GM19395 (cell line): ENCODE data around the gene HIRA.
A peak's percentile ranks its signal among the peaks of the same experiment; 100 is the strongest.
"Not testable (repeated sequence)": the region's sequence is repeated elsewhere in the genome, so short reads cannot be mapped to it uniquely, and the experiment has no call there.

Experiments
- ATAC-seq: cut with Tn5 transposase; IDR thresholded peaks from one replicate; pipeline ENCODE4 v1.9.1; 2021; ENCODE audit warnings: mild to moderate bottlenecking, moderate library complexity; ENCODE audit not compliant: unreplicated experiment

The HIRA gene

DNA sequence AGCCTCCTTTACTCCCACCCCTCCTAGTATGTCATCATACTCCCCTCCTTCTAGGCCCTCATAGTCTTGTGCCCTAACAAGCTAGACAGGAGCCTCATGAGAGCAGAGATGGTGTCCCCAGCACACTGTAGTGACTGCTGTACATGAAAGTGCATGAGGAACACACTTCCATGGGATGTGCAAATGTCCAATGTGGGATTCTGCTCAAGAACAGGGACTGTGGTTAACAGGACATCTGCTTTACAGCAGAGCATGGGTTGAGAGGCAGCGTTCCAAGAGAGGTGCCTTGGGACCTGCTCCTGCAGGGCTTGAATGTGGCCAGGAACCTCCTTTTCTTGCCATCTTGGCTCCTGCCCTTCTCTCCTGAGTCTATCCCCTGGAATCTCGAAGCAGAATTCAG is 45.3 kb downstream of the HIRA start:
- no peak for ATAC-seq

DNA sequence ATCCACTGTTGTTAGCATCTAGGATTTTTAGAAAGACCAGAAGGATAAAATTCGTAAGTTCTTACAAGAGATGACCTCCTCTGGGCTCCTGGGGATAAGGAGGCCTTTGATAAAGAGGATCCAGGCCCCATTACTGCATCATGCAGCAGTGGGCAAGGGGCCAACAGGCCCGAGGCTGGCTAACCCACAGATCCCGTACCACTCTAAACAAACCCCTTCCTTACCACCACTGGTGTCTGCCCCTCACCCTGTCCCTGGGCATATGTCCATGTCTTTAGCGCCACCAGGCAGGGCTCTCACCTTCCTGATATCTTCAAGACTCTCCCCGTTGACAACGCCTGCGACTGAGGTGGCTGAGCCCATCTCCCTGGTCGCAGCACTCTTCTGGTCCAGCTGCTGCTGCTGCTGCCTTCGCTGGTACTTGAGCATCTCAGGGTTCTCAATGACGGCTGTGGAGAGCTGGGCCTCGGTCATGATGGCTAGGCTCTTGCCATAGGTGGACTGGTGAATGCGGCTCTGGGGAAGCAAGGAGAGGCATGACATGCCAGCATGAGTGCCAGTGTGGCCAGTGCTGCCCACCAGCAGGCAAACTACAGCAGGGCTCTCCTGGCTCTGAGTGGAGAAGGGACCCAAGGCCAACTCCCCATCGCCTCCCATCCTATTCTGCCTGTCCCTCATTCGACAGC is 46.2 kb downstream of the HIRA start:
- no peak for ATAC-seq

DNA sequence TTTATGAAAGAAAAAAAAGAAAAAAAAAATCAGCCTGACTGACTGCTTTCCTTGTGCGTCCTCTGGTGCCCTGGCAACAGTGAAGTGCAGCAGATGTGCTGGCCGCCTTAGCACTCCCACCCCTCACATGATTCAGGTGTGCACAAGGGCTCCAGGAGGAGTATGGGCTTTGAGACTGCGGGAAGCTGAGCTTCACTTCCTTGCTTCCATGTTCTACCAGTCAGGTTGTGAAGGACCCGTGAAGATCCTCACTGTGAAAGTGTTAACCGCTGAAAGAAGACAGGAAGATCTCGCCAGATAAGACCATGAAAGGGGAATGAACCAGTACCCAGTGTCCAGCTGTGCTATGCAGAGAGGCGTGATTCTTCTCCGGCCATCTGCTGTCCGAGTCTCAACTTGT is 48.2 kb downstream of the HIRA start:
- no peak for ATAC-seq

DNA sequence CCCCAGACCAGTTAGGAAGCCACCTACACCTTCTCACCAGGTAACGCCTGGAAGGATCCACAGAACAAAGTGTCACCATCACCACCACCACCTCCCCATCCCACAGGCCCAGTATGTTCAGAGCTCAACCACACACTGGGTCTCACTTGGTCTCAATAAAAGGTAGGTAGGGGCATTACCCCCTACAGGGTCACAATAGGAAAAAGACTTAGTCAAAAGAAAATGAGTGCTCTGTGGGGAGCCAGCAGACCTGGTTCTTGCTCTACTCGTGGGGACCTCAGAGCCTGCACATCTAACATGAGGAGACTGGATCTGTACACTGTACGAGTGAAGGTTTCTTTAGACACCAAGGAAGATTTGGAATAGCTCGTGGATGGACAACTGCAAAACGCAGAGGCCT is 49.3 kb downstream of the HIRA start:
- ATAC-seq: no peak

DNA sequence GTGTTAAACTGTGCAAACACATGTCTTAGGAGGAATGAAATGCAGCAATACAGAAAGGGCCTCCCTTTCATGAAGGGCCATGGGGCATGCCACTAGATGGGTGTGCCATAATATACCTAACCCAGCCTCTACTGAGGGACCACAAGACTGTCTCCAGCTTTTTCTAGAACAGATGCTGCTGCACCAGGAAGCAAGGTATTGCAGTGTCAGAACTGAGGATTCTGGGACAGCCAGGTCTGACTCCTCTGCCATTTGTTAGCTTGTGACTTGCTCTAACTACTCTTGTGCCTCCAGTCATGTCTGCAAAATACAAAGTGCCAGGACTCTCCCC is 53.2 kb downstream of the HIRA start:
- no peak for ATAC-seq

DNA sequence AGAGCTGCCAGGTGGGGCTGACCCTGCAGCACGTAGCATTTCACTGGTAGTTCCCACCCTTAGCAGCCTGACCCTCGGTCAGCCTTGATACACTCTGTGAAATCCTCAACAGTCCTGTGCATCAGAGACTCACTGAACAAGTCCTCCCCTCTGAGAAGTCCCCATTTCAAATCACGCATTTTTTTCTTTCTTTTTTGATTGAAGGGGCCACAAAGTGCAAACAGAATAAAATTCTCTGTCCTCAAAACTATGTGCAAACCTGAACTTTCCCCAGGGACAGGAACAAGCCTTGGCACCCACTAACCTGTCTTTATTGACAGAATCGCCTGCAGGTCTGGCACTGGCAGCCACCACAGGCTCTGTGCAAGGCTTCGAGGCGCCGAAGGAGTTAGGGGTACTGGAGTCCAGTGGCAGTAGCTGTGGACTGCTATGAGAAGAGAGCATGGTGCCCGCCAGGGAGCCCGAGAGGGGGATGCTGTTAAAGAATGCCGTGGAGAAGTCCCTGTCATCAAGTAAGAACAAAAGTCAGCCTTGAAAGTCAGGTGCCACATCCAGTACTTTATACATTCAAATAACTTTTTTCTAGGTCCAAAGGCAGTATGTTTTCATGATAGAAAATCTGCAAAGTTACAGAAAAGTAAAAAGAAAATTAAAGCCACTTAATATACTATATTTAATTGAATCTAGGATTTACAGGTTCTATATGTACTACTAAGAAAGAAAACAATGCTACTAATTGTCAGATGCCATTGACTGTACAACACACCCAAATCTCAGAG is 53.8 kb downstream of the HIRA start:
- no peak for ATAC-seq

DNA sequence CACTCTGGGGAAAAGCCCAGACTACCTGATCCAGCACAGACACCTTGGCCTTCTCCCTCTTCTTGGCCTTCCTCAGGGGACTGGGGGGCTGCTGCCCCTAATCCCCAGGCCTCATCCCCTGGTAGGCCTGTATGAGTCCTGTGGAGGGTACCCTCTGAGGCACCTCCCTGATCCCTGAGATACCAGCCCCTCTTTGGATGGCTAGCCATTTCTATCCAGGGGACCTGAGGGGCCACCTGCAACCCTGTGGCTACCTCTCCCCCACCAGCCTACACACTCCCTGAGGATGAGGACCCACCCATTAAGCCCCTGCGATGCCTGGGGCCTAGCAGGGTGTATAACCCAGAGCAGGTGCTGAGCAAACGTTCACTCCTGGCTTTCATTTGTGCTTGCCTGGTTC is 54.6 kb downstream of the HIRA start:
- ATAC-seq: no peak

DNA sequence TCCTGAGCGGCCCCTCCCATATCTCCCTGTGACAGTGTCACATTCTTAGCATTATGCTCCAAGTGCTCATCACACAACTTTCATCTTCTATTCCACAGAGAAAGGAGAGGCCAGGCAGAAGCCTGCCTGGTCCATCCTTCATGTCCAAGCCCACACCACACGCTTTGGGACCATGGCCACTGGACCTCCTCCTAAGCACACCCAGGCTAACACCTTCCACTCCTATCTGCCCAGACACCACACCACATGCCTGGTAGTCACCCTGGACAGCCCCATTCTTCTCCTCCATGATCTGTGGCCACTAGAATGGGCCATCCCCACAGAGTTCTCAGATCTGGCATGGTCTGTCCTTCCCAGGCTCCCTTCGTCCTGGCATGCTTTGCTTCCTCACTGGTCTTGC is 55.3 kb downstream of the HIRA start:
- no peak for ATAC-seq

DNA sequence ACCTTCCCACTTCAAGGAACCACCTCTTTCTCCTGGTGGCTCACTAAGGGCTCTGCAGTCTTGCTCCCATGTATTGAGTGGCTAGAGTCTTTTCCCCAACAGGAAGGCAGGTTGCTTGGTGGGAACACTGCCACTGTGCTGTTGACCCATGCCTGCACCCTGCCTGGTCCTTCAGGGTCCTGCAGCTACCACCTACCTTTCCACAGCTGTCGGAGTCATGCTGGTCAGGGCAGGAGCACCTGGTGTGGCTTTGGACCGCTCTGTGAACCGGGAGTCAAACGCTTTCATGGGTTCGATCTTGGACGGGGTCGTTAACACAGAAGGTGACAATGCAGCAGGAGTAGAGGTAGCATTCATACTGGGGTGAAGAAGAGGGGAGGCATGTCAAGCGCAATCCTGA is 56.1 kb downstream of the HIRA start:
- ATAC-seq: no peak

DNA sequence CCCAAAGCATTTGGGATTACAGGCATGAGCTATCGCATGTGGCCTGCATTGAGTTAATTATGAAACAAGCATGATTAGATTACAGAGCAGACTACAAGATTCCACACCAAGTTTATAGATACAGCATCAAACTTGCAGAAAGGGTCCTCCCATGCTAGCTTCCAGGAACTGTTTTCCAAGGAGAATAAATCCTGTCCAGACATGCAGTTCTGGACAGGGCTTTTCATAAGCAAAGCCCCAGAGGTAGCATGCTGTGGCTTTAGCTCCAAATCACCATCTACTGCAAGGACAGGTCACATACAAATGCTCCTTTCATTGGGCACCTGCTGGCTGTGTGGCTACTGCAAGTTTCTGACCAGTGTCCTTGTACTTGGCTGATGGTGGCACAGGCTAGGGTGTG is 57.1 kb downstream of the HIRA start:
- ATAC-seq: no peak

DNA sequence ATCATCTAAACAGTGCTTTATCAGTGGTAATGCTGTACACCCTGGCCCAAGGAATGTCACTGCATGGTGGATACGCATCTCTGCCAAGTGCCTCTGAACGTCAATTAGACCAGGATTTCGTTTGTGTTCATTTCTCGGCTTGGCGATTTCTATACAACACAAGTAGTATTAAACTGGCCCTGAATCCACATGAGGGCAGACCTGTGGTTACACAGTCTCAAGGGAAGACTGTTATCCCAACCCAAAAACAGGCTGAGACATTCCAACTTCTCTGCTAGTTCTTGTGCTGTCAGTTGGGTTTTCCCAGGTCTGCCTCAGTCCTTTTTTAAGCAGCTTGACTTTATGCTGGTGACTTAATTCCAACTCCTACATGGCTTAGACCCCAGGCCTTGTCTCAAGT is 58.1 kb downstream of the HIRA start:
- ATAC-seq: no peak

DNA sequence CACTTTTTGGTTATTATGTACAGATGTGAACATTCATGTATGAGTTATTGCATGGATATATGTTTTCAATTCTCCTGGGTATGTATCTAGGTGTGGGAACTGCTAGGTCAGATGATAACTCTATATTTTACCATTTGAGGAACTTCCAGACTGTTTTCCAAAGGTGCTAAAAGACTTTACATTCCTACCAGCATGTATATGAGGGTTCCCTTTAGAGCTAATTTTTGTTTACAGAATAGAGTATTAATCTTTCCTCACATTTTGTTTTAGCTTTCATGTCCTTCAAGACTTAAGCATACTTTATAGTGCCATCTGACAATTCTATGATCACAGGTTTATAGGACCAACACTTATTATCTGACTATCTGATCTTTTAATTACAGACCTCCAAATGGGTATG is 59.6 kb downstream of the HIRA start:
- ATAC-seq: no peak

DNA sequence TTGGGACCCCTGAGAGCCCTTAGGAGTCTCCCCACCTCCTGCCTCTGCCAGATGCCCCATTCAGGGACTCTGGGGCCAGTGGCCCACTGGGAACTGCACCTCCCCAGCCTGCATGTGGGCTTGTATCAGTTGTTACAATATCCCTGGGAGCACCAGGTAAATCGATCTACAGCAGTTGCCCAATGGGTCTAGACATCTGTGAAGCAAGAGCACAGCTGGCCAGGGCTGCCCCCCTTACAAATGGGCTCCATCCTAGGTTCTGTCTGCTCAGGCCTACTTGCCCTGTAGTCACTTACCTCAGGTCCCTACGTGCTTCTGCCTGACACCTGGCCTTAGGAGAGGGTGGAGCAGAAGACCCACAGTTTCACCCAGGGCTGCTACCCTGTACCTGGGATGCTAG is 62.7 kb downstream of the HIRA start:
- no peak for ATAC-seq

DNA sequence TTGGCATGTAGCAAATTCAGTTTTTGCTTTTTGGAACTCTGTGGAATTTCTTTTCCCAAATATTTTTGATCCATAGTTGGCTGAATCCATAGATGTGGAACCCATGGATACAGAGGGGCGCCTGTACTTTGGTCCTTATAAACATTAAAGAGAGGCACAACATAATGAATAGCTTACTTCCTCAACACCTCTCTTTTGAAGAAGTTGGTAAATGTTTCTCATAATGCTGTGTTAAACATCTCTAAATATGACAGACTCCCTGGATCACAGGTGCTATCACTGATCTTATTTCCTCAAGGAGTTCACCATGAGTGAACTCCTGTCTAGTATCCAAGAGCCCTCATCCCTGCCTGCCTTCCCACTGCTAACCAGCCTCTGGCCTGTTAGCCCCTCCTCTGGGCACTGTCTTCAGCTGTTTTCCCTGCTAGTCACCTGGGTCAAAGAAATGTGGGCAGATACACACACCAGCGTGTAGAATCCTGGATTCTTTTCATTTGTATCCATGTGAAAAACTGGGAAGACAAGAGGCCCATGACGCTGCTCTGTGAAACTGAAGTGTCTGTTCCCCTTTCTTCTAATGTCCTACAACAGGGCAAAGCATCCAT is 63.7 kb downstream of the HIRA start:
- ATAC-seq: no peak

DNA sequence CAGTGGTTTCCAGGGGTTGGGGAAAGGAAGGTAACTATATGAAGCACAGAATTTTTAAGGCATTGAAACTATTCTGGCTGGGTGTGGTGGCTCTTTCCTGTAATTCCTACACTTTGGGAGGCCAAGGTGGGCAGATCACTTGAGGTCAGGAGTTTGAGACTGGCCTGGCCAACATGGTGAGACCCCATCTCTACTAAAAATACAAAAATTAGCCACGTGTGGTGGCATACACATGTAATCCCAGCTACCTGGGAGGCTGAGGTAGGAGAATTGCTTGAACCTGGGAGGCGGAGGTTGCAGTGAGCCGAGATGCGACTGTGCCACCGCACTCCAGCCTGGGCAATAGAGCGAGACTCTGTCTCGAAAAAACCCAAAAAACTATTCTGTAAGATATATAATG is 68.0 kb downstream of the HIRA start:
- ATAC-seq: not testable (repeated sequence)

DNA sequence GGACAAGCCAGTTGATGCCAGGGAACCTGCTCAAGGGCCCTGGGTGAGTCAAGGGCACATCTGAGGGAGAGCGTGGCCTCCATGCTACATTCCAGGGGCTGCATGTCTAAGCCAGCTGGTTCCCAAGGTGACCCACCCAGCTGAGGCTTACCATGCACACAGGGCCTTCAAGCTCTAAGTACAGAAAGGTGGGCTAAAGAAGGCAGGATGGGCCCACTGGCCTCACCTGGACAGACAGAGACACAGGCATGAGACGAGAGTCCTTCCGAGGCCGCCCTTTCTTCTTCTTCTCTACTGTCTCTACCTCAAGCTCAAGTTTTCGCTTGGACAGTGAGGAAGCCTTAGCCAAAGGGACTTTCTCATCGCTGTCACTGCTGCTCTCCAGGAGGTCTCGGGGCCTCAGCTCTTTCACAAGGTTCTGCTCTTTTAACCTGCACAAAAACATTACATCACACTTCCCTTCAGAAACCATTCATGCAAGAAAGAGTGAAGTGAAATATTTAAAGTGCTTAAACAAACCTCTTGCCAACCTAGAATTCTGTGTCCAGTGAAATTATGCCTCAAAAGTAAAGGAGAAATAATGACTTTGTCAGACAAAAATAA is 69.9 kb downstream of the HIRA start:
- peak; percentile 66 for ATAC-seq

DNA sequence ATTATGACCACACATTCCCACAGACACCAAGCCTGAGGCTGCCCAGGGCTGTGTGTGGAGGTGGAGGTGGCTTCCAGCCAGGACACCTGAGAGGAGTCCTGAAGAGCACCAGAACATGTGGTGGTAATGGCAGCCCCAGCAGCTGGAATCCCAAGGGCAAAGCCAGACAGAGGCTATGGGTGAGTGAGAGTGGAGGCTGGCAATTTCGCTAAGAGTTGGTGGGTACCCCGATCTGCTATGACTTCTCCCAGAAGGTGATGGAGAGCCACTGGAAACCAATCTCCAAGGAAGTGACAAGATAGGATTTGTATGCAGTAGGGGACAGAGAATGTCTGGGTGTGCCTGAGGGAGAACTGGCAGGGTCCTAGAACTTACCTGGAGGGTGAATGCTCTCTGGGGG is 70.7 kb downstream of the HIRA start:
- ATAC-seq: no peak

DNA sequence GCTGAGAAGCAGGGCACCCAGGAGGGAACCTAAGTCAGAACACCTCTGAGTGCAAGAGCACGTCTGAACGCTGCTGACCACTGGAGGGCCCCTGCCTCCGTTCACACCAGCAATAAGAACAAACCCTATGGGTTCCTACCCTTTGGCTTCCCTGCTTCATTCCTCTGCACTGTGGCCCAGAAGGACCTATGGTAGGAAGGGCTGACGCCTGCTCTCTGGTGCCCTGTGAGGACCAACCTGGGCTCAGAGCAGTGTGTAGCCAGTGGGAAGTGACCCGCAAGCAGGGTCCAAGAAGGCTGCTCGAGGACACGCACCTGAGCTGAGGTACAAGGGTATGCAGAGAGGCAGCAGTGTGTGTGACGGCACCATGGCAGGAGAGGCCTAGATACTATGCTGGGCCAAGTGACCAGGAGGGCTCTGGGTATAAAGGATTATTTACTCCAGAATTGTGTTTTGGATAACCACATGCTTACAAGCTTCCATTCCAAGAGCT is 71.2 kb downstream of the HIRA start:
- ATAC-seq: no peak

DNA sequence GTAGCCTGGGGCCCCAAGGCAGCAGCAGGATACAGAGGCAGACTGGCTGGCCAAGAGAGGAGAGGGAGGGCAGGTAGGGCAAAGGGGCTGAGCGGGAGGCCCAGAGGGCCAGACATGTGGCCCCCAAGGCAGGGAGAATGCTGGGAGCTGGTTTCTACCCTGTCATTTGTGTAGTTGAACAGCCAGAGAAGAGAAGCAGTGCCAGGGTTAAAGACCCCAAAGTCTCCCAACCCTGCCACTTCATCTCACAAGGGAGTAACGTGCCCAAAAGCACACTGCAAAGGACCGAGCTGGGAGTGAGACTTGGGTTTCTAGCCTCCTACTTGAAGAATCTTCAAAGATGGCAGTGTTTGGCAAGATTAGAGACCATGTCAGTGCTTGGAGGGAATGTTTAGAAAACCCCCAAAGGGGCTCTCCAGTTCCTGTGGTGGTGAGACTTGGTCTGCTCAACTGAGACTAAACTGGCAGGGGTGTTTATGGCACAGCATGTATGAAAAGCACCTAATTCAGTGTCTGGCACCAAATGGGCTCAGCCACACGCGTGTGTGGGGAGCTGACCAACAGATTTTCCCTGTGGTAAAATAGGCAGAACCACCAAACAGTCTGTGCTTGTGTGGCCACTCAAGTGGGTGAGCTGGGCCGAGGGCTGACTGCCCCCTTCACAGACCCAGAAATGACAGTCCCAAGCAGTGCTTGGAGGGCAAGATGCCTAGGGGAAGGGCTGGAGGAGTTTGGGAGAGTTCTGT is 71.8 kb downstream of the HIRA start:
- no peak for ATAC-seq

DNA sequence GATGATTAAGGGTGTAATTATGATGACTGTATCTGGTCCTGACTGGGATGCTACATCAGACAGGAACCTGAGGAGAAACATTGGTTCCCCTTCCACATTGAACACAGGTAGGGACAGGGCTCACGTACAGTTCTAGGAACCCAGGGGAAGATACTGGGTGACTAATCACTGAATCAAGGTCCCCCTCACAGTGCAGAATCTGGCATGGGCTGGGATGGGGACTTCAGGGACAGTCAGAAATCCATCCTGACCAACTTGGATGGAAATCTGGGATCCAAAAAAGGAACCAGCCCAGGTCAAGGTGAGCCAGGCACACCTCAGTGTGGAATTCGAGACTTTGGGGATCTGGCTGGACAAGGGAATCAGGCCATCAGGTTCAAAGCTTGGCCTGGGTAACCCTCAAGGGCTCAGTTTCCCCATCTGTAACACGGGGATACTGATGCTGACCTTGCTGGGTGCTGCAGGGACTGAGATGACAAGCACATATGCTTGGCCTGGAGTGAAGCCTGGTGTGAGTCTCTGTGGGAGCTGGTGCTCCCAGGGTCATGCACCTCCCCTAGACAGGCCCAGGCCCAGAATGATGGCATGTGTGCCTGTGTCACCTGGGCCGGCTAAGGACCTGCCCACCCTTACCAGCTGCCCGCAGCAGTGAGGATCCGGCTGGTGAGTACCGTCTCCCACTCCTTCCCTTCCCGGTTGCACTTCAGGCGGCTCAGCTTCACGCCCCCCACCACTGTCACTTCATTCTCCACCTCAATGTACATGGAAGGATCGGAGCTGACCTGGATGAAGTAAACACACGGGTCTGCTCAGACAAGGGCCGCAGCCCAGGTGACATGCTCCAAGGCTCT is 72.6 kb downstream of the HIRA start:
- no peak for ATAC-seq
